Measurements from ENCODE around the gene MRPS12. TPM values are rescaled to one million over a fixed set of nuclear protein-coding genes. Genes with fewer than 3 reads are reported as not detected.
"Not testable (repeated sequence)": the region's sequence is repeated elsewhere in the genome, so short reads cannot be mapped to it uniquely, and the experiment has no call there.

Gene MRPS12
- total RNA-seq: 93.5 and 95.3 TPM in 2 replicates

DNA sequence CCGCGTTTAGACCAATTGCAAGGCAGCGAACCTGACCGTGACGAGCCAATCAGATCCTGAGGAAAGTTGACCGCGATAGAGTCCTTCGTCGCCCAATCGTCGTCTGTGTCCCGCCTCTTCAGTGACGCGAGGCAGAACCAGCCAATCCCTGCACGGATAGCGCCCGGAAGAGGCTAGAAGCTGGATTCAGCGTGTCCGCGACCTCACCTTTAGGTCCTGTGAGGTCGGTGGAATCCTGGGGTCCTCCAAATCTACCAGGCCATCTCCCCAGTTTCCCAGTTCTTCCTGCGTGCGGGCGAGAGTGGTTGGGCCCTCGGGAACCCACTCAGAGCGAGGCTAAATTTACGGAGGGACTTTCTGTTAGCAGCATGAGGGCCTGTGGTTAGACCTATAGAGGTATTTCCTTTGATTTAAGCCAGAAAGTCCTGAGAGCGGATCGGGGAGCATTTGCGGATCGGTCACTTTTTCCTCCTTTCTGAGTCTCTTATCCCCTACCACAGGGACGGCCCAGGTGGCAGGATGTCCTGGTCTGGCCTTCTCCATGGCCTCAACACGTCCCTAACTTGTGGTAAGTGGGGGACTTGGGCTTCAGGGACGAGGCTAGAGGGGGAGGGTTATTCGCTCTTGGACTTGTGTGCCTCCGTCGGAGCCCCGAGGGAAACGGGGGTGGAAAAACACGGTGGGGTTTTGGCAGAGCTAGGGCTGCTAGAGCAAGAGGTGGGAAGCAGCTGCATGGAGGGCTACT, at the start of gene MRPS12:
Gene MRPS12 (plus strand): TSS at position 169 of the 745 bp plus-strand sequence. CDS start 351 bp downstream, at position 520.
- H3K27ac Mint-ChIP-seq: peak within 1 kb of the TSS; percentile 97
- H3K4me3 Mint-ChIP-seq (ENCODE audit: low read depth): peak within 1 kb of the TSS; percentile 94
- H3K36me3 Mint-ChIP-seq (ENCODE audit: low read depth): peaks cover 46% of the 10 kb centered on the region
- intact Hi-C loops (cut with micrococcal nuclease): loop anchor here (1.0 to 5.0 kb wide), 6 partner anchors 32 to 557 kb away; partner anchors contain the start of genes ECH1, NFKBIB, PSMD8 and SIRT2
- peaks cover 8% of the 10 kb centered on the region for H3K9me3 Mint-ChIP-seq
- no peaks in the 10 kb centered on the region for H3K27me3 Mint-ChIP-seq (ENCODE audit: low read depth)
- DNase-seq (ENCODE audit: low spot score): peak; percentile 98
- peaks cover 29% of the 10 kb centered on the region for H3K4me1 Mint-ChIP-seq (ENCODE audit: low read depth)

DNA sequence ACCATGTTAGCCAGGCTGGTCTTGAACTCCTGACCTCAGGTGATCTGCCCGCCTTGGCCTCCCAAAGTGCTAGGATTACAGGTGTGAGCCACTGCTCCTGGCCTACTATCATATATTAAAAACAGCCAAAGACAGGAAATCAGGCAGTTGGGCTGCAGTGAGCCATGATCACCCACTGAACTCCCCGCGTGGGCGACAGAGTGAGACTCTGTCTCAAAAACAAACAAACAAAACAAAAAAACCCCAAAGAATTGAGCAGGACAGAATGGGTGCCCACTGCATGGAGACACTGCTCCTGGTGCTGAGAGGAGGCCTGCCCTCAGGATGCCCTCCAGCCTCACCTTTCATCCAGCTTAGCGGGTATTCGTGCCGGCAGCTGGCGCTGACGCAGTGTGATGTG, 47.5 kb upstream of the MRPS12 start:
- H3K27me3 Mint-ChIP-seq (ENCODE audit: low read depth): no peaks in the 10 kb centered on the region
- no peak for DNase-seq (ENCODE audit: low spot score)
- no peak overlapping the region for H3K4me3 Mint-ChIP-seq (ENCODE audit: low read depth)
- H3K9me3 Mint-ChIP-seq: no peaks in the 10 kb centered on the region
- H3K4me1 Mint-ChIP-seq (ENCODE audit: low read depth): peaks cover 5% of the 10 kb centered on the region
- peak overlapping the region; percentile 9 for H3K27ac Mint-ChIP-seq
- H3K36me3 Mint-ChIP-seq (ENCODE audit: low read depth): peaks cover 7% of the 10 kb centered on the region
- intact Hi-C loops (cut with micrococcal nuclease): no loop called here

DNA sequence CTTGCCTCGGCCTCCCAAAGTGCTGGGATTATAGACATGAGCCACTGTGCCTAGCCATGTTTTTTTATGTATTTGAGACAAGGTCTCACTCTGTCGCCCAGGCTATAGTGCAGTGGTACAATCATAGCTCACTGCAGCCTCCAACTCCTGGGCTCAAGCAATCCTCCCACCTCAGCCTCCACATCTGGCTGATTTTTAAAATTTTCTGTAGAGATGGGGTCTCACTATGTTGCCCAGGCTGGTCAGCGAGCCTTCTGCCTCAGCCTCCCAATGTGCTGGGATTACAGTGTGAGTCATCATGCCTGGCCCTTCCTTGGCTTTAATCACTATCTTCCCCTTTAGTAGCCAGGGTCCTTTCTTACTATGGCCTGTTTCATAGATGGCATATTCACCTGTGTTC, 46.1 kb upstream of the MRPS12 start:
- H3K27ac Mint-ChIP-seq; intact Hi-C loops (cut with micrococcal nuclease); H3K27me3 Mint-ChIP-seq (ENCODE audit: low read depth); H3K4me1 Mint-ChIP-seq (ENCODE audit: low read depth); H3K4me3 Mint-ChIP-seq (ENCODE audit: low read depth); H3K9me3 Mint-ChIP-seq; DNase-seq (ENCODE audit: low spot score): not testable (repeated sequence)
- H3K36me3 Mint-ChIP-seq (ENCODE audit: low read depth): peaks cover 11% of the 10 kb centered on the region

DNA sequence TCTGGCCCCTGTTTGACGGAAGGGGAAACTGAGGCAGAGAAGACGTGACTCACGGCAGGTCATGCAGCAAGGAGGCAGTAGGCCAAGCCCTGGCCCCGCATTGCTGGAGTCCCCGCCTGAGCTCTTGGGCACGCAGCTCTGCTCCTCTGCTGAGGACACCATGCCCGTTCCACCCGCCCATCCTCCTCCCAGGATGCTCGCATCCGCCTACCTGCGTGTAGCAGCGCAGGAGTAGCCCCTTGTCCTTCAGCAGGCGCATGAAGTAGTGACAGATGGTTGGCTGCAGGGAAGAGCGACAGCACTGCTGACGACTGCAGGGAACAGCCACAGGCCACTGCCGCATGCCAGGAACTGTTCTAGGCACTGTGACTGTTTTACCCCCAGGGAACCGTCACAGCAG, 41.9 kb upstream of the MRPS12 start:
- no peaks in the 10 kb centered on the region for H3K27me3 Mint-ChIP-seq (ENCODE audit: low read depth)
- no peaks in the 10 kb centered on the region for H3K4me1 Mint-ChIP-seq (ENCODE audit: low read depth)
- intact Hi-C loops (cut with micrococcal nuclease): no loop called here
- H3K36me3 Mint-ChIP-seq (ENCODE audit: low read depth): peaks cover 4% of the 10 kb centered on the region
- DNase-seq (ENCODE audit: low spot score): no peak
- H3K4me3 Mint-ChIP-seq (ENCODE audit: low read depth): no peak overlapping the region
- no peaks in the 10 kb centered on the region for H3K9me3 Mint-ChIP-seq
- no peak overlapping the region for H3K27ac Mint-ChIP-seq

DNA sequence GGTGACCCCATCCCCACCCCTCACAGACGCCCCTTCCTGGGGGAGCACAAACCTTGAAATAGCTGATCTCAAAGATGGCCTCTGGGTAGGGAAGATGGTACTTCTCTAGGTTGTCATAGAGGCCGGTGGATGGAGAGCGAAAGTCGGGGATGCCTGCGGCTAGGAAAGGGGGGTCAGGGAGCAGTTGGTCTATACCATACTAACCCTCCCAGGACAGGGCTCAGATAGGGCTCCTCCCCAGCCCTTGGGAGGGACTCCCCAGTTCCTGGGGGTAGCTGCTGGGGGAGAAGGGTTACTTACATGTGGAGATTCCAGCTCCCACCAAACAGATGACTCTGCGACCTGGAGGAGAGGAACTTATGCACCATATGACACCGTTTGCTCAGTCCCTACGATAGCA, 40.9 kb upstream of the MRPS12 start:
- Mint-ChIP-seq H3K9me3 (no peaks in the 10 kb centered on the region), H3K4me1 (ENCODE audit: low read depth) (no peaks in the 10 kb centered on the region), H3K27ac (no peak overlapping the region), H3K4me3 (ENCODE audit: low read depth) (no peak overlapping the region), H3K27me3 (ENCODE audit: low read depth) (no peaks in the 10 kb centered on the region), H3K36me3 (ENCODE audit: low read depth) (peaks cover 4% of the 10 kb centered on the region)
- intact Hi-C loops (cut with micrococcal nuclease): no loop called here
- DNase-seq (ENCODE audit: low spot score): no peak

DNA sequence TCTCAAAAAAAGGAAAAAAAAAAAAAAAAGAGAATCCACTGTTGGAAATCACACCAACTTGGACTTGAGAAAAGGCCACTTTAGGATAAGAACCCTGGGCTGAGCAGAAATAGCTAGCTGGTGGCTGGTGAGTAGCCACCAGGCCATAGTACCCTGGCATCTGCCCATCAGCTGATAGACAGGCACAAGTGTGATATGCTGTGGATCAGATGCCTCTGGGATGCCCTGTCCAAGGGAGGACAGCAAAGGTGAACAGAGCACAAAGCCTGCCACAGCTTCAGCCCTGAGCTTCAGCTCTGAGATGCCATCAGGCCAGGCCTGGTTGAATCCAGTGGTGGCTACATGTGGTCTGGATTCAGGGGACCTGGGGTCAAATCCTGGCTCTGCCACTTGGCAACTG, 40.1 kb upstream of the MRPS12 start:
- Mint-ChIP-seq H3K27me3 (ENCODE audit: low read depth) (no peaks in the 10 kb centered on the region), H3K4me3 (ENCODE audit: low read depth) (no peak overlapping the region), H3K9me3 (no peaks in the 10 kb centered on the region), H3K4me1 (ENCODE audit: low read depth) (no peaks in the 10 kb centered on the region), H3K36me3 (ENCODE audit: low read depth) (peaks cover 4% of the 10 kb centered on the region), H3K27ac (no peak overlapping the region)
- no peak for DNase-seq (ENCODE audit: low spot score)
- intact Hi-C loops (cut with micrococcal nuclease): no loop called here

DNA sequence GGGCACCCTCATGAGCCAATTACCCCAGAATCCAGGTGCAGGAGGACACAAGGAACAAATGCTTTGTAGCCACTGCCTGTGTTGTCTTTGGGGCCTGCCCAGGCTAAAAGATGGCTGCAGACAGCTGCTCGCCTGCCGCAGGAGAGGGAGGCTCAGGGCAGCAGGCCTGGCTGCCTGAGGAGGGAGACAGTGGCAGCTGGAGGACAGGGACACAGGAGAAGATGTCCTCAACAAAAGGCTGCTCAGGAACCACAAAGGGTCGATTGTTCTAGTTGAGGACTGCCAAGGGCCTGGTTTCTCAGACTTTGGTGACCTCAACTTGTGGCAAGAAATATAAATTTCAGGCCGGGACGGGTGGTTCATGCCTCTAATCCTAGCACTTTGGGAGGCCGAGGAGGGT, 39.0 kb upstream of the MRPS12 start:
- H3K4me3 Mint-ChIP-seq (ENCODE audit: low read depth): no peak overlapping the region
- H3K27me3 Mint-ChIP-seq (ENCODE audit: low read depth): no peaks in the 10 kb centered on the region
- no peaks in the 10 kb centered on the region for H3K4me1 Mint-ChIP-seq (ENCODE audit: low read depth)

DNA sequence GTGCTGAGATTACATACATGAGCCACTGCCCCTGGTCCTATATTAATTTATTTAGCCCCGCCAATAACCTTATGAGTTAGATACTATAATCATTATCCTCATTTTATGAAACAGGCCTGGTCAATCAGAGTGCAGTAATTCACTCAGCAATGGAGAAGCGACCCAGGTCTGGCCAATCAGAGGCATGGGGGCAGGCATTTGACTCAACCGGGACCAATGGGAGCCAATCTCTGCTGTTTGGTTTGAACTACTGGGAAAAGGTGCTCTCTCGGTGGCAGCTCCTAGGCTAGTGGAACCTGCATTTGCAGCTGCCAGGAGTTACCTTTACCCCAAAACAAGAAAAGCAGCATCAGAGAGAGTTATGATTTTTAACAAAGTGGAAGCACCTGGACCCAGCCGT, 37.9 kb upstream of the MRPS12 start:
- no peaks in the 10 kb centered on the region for H3K27me3 Mint-ChIP-seq (ENCODE audit: low read depth)
- H3K36me3 Mint-ChIP-seq (ENCODE audit: low read depth): peaks cover 4% of the 10 kb centered on the region
- no peaks in the 10 kb centered on the region for H3K4me1 Mint-ChIP-seq (ENCODE audit: low read depth)
- no peak overlapping the region for H3K27ac Mint-ChIP-seq
- no peaks in the 10 kb centered on the region for H3K9me3 Mint-ChIP-seq
- DNase-seq (ENCODE audit: low spot score): no peak
- H3K4me3 Mint-ChIP-seq (ENCODE audit: low read depth): no peak overlapping the region
- intact Hi-C loops (cut with micrococcal nuclease): no loop called here

More for the DNA sequence above, 39.0 kb upstream of the MRPS12 start:
- Mint-ChIP-seq H3K27ac (no peak overlapping the region), H3K36me3 (ENCODE audit: low read depth) (peaks cover 4% of the 10 kb centered on the region), H3K9me3 (no peaks in the 10 kb centered on the region)
- no peak for DNase-seq (ENCODE audit: low spot score)
- intact Hi-C loops (cut with micrococcal nuclease): no loop called here

DNA sequence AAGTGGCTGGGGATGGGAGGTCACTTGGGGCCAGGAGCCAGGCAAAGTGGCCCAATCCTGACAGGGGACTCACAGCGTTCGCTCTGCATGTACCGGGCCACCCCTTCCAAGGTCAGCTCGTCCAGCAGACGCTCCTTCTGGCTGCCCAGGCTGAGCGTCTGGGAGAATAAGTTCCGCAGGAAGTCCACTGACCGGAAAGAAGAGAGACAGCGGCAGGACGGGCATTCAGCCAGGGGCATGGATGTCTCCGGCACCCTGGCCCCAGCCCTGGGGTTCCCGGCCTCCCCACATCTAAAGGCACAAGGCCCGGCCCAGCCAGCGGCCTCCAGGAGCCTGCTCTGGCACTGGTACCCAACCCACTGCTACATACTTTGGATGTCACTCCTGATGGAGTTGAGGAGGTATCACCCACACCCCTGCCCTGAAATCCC, 37.4 kb upstream of the MRPS12 start:
- Mint-ChIP-seq H3K4me1 (ENCODE audit: low read depth) (peaks cover 3% of the 10 kb centered on the region), H3K36me3 (ENCODE audit: low read depth) (peaks cover 4% of the 10 kb centered on the region), H3K9me3 (no peaks in the 10 kb centered on the region), H3K27ac (no peak overlapping the region), H3K27me3 (ENCODE audit: low read depth) (no peaks in the 10 kb centered on the region), H3K4me3 (ENCODE audit: low read depth) (no peak overlapping the region)
- DNase-seq (ENCODE audit: low spot score): no peak
- intact Hi-C loops (cut with micrococcal nuclease): no loop called here

DNA sequence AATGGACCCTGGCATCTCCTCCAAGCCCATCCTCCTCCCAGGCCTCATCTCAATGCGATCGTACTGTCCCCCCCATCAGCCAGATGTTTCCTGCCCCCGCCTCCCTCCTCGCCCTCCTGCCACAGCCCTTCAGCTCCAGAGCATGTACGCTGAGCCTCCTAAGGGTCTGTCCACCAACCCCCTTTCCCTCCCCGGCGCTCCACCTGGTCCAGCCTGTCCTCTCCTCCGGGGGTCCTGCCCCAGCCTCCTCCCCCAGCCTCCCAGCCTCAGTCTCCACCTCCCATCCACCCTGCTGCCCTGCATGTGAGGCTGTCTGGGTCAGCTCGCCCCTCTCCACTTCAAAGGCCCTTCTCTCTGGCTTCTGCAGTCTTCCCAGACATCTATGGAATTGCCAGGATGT, 35.8 kb upstream of the MRPS12 start:
- H3K4me3 Mint-ChIP-seq (ENCODE audit: low read depth): no peak overlapping the region
- H3K27me3 Mint-ChIP-seq (ENCODE audit: low read depth): no peaks in the 10 kb centered on the region

DNA sequence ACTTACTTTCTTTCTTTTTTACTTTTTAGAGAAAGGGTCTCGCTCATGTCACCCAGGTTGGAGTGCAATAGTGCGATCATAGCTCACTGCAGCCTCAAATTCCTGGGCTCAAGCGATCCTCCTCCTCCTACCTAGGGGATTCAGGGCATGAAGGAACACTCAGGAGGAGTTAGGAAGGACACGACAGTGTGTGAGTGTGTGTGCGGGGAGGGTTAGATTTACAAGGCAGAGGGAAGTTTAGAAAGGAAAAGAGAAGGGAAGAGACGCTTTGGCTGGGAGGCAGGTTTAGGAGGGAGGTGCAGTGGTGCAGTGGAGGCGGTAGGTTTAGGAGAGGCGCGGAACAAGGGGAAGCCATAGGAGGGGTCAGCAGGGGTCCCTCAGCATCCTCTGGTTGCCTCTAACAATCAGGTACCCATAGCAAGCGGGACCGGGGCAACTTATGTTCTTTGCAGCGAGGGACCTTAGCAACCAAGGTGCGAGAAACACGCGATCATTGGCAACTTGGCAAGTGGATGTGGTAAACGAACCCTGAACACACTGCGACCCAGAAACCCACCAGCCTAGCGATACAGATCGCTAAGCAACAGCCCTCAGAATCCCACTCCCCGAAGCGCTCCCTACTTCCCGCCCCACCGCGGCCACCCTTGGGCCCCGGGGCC, 31.8 kb upstream of the MRPS12 start:
- H3K9me3 Mint-ChIP-seq: no peaks in the 10 kb centered on the region
- peak overlapping the region; percentile 85 for H3K27ac Mint-ChIP-seq
- no peaks in the 10 kb centered on the region for H3K27me3 Mint-ChIP-seq (ENCODE audit: low read depth)
- H3K36me3 Mint-ChIP-seq (ENCODE audit: low read depth): peaks cover 19% of the 10 kb centered on the region
- peaks cover 13% of the 10 kb centered on the region for H3K4me1 Mint-ChIP-seq (ENCODE audit: low read depth)
- intact Hi-C loops (cut with micrococcal nuclease): loop anchor here (1.0 kb wide), 3 partner anchors 31 to 68 kb away; partner anchors contain the start of genes ECH1, MRPS12 and SARS2
- peak overlapping the region; percentile 90 for H3K4me3 Mint-ChIP-seq (ENCODE audit: low read depth)
- DNase-seq (ENCODE audit: low spot score): no peak

More for the DNA sequence above, 35.8 kb upstream of the MRPS12 start:
- Mint-ChIP-seq H3K36me3 (ENCODE audit: low read depth) (no peaks in the 10 kb centered on the region), H3K4me1 (ENCODE audit: low read depth) (peaks cover 9% of the 10 kb centered on the region), H3K9me3 (no peaks in the 10 kb centered on the region), H3K27ac (no peak overlapping the region)
- intact Hi-C loops (cut with micrococcal nuclease): no loop called here
- DNase-seq (ENCODE audit: low spot score): no peak

DNA sequence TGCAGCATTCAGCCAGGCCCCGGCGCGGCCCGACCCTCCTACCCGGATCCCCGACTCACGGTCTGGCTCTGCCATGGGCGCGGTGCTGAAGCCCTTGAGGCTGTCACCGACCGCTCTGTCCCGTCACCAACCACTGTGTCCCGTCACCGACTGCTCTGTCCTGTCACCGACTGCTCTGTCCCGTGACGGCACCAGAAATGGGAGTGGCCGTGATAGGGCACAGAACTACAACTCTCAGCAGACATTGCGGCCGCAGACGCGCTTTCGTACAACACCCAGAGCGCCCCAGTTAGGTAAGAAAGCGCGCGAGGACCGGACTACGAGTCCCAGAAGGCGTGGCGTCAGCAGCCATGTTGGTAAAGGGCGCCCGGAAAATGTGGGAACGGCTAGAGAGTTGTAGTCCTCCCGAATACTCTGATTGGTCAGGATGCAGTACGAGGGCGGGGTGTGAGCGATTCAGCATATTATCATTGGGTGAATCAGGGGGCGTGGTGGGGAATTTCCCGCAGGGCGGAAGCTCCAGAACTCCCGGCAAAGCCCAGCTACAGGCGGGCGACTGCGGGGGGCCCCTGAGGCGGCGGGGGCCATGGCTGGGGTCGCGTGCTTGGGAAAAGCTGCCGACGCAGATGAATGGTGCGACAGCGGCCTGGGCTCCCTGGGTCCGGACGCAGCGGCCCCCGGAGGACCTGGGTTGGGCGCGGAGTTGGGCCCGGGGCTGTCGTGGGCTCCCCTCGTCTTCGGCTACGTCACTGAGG, 31.1 kb upstream of the MRPS12 start, which contains the start of the genes NFKBIB and SIRT2:
Gene NFKBIB (plus strand): TSS at position 523 of the 755 bp plus-strand sequence. CDS start 64 bp downstream, at position 587.
Gene SIRT2 (minus strand): TSS at position 172 of the 755 bp plus-strand sequence. CDS start 97 bp downstream, at position 75.
- Mint-ChIP-seq H3K9me3 (no peaks in the 10 kb centered on the region), H3K27ac (peak within 1 kb of the TSS; percentile 85), H3K4me1 (ENCODE audit: low read depth) (peaks cover 15% of the 10 kb centered on the region), H3K36me3 (ENCODE audit: low read depth) (peaks cover 25% of the 10 kb centered on the region), H3K4me3 (ENCODE audit: low read depth) (peak within 1 kb of the TSS; percentile 90), H3K27me3 (ENCODE audit: low read depth) (no peaks in the 10 kb centered on the region)
- intact Hi-C loops (cut with micrococcal nuclease): loop anchor here (1.0 kb wide), 3 partner anchors 31 to 68 kb away; partner anchors contain the start of genes ECH1, MRPS12 and SARS2
- peak; percentile 100 for DNase-seq (ENCODE audit: low spot score)

Measured in activated T-helper 2 cell treated with anti-CD3 and anti-CD28 coated beads, Interferon-gamma antibody, Interleukin-2, Interleukin-4, amounts not matched to agents 10 μg/mL and 5 μg/mL and 100 μg/mL, durations not matched to agents 14 hours and 24 hours and 36 hours (primary cell).